Neural progenitor cell (in vitro differentiated cells): ENCODE data around the gene MEP1B. TPM values are rescaled to one million over a fixed set of nuclear protein-coding genes. Genes with fewer than 3 reads are reported as not detected.

Experiments
- DNase-seq: peaks from one replicate; pipeline ENCODE4 v3.0.0-alpha.2; 2016; ENCODE audit warnings: low spot score
- H2AFZ ChIP-seq: fragments of 200-600 bp; sonication (generic); replicated peaks from 2 replicates; pipeline ENCODE4 v1.6.1; 2016; ENCODE audit warnings: antibody characterized with exemption
- H3F3A ChIP-seq: fragments of 200-600 bp; sonication (generic); 2 replicates; pipeline ENCODE4 v1.6.1; 2016; ENCODE audit warnings: antibody characterized with exemption, low read depth
- H3K27ac ChIP-seq: fragments of 200-600 bp; sonication (generic); 2 replicates; pipeline ENCODE4 v1.5.1; 2016; ENCODE audit warnings: mild to moderate bottlenecking
- H3K27me3 ChIP-seq: fragments of 200-600 bp; sonication (generic); 2 replicates; pipeline ENCODE4 v1.6.1; 2016; ENCODE audit warnings: mild to moderate bottlenecking, moderate library complexity
- H3K36me3 ChIP-seq: fragments of 200-600 bp; sonication (generic); 2 replicates; pipeline ENCODE4 v1.5.1; 2016
- H3K4me1 ChIP-seq: fragments of 200-600 bp; sonication (generic); 2 replicates; pipeline ENCODE4 v1.6.1; 2016; ENCODE audit warnings: mixed run types
- H3K4me2 ChIP-seq: fragments of 200-600 bp; sonication (generic); 2 replicates; pipeline ENCODE4 v1.6.1; 2016
- H3K4me3 ChIP-seq: fragments of 200-600 bp; sonication (generic); 2 replicates; pipeline ENCODE4 v1.5.1; 2016
- H3K79me2 ChIP-seq: fragments of 200-600 bp; sonication (generic); 2 replicates; pipeline ENCODE4 v1.6.1; 2016; ENCODE audit warnings: low read depth
- H3K9ac ChIP-seq: fragments of 200-600 bp; sonication (generic); 2 replicates; pipeline ENCODE4 v1.6.1; 2016
- H3K9me3 ChIP-seq: fragments of 200-600 bp; sonication (generic); 2 replicates; pipeline ENCODE4 v1.5.1; 2016; ENCODE audit warnings: low read depth
- H4K20me1 ChIP-seq: fragments of 200-600 bp; sonication (generic); 2 replicates; pipeline ENCODE4 v1.6.1; 2016; ENCODE audit warnings: low read depth
- H3K27ac Mint-ChIP-seq: 3 replicates; pipeline ENCODE4 v1.8.0; 2021; ENCODE audit warnings: mixed read lengths
- H3K27me3 Mint-ChIP-seq: 2 replicates; pipeline ENCODE4 v1.8.0; 2022; ENCODE audit warnings: low read depth, mild to moderate bottlenecking, inconsistent platforms, moderate library complexity, mixed read lengths; ENCODE audit not compliant: insufficient read depth
- H3K36me3 Mint-ChIP-seq: 3 replicates; pipeline ENCODE4 v1.8.0; 2021; ENCODE audit warnings: mixed read lengths
- H3K4me1 Mint-ChIP-seq: 3 replicates; pipeline ENCODE4 v1.8.0; 2021; ENCODE audit warnings: mixed read lengths
- H3K4me3 Mint-ChIP-seq: 3 replicates; pipeline ENCODE4 v1.8.0; 2021; ENCODE audit warnings: mild to moderate bottlenecking, moderate library complexity, mixed read lengths
- H3K9me3 Mint-ChIP-seq: 3 replicates; pipeline ENCODE4 v1.8.0; 2020; ENCODE audit warnings: mixed read lengths
- CTCF ChIP-seq: fragments of 200-600 bp; sonication (generic); IDR thresholded peaks from 2 replicates; pipeline ENCODE4 v1.5.1; 2017; ENCODE audit warnings: antibody characterized with exemption, mild to moderate bottlenecking
- EZH2 ChIP-seq: fragments of 200-600 bp; sonication (generic); IDR thresholded peaks from 2 replicates; pipeline ENCODE4 v1.6.1; 2017; ENCODE audit warnings: antibody characterized with exemption, mild to moderate bottlenecking, moderate library complexity
- EZH2phosphoT487 ChIP-seq: fragments of 200-600 bp; sonication (generic); IDR thresholded peaks from 2 replicates; pipeline ENCODE4 v1.6.1; 2017; ENCODE audit warnings: antibody characterized with exemption
- total RNA-seq: library from RNA; depleted of rRNA; stranded (reverse); fragments of >200 nt; gene quantifications from 2 replicates; pipeline ENCODE4 v1.2.3, GENCODE V29; 2015; ENCODE audit warnings: low replicate concordance

Gene MEP1B
- total RNA-seq, 1 donor from 2014 or later = not detected

GRCh38 chr18:32257084-32257785 is 67.4 kb downstream of the MEP1B start:
- H3K9me3 Mint-ChIP-seq = no peaks in the 10 kb centered on the region
- H2AFZ ChIP-seq = no peak overlapping the region

GRCh38 chr18:32258148-32258547 is 68.3 kb downstream of the MEP1B start:
- no peak overlapping the region for H3K27ac ChIP-seq
- no peak overlapping the region for H3K27ac Mint-ChIP-seq
- no peak for TF ChIP-seq CTCF
- no peak for TF ChIP-seq EZH2
- no peak for TF ChIP-seq EZH2phosphoT487
- no peaks in the 10 kb centered on the region for H3K9me3 Mint-ChIP-seq
- no peak overlapping the region for H3K4me3 Mint-ChIP-seq
- no peak overlapping the region for H3K9ac ChIP-seq
- H3F3A ChIP-seq = no peaks in the 10 kb centered on the region
- H3K4me1 ChIP-seq = peaks cover 4% of the 10 kb centered on the region
- no peak overlapping the region for H3K4me2 ChIP-seq
- H3K36me3 Mint-ChIP-seq = no peaks in the 10 kb centered on the region
- H3K4me1 Mint-ChIP-seq = peaks cover 5% of the 10 kb centered on the region
- no peaks in the 10 kb centered on the region for H4K20me1 ChIP-seq
- peaks cover 2% of the 10 kb centered on the region for H3K27me3 Mint-ChIP-seq
- no peaks in the 10 kb centered on the region for H3K27me3 ChIP-seq
- H3K36me3 ChIP-seq = no peaks in the 10 kb centered on the region
- no peak overlapping the region for H3K4me3 ChIP-seq
- no peaks in the 10 kb centered on the region for H3K79me2 ChIP-seq
- no peak for DNase-seq
- no peak overlapping the region for H2AFZ ChIP-seq
- H3K9me3 ChIP-seq = no peaks in the 10 kb centered on the region

More at GRCh38 chr18:32257084-32257785, 67.4 kb downstream of the MEP1B start:
- no peak for DNase-seq
- Histone ChIP-seq H3K27me3 (no peaks in the 10 kb centered on the region), H3K4me3 (no peak overlapping the region), H3K36me3 (no peaks in the 10 kb centered on the region), H3K79me2 (no peaks in the 10 kb centered on the region), H3F3A (no peaks in the 10 kb centered on the region), H3K9ac (no peak overlapping the region), H3K4me1 (peaks cover 4% of the 10 kb centered on the region), H3K9me3 (no peaks in the 10 kb centered on the region), H4K20me1 (no peaks in the 10 kb centered on the region), H3K27ac (no peak overlapping the region), H3K4me2 (no peak overlapping the region)
- Mint-ChIP-seq H3K4me3 (no peak overlapping the region), H3K27me3 (peaks cover 2% of the 10 kb centered on the region), H3K27ac (no peak overlapping the region), H3K36me3 (no peaks in the 10 kb centered on the region), H3K4me1 (peaks cover 5% of the 10 kb centered on the region)
- no peak for TF ChIP-seq CTCF
- TF ChIP-seq EZH2phosphoT487 = no peak
- TF ChIP-seq EZH2 = no peak

- H3K4me2 ChIP-seq = no peak overlapping the region
- no peak for TF ChIP-seq CTCF
- no peak for TF ChIP-seq EZH2phosphoT487
- no peak for TF ChIP-seq EZH2
- Mint-ChIP-seq H3K36me3 (no peaks in the 10 kb centered on the region), H3K27ac (no peak overlapping the region), H3K27me3 (peaks cover 2% of the 10 kb centered on the region), H3K4me1 (peaks cover 5% of the 10 kb centered on the region), H3K4me3 (no peak overlapping the region), H3K9me3 (no peaks in the 10 kb centered on the region)
- H3K4me1 ChIP-seq = peaks cover 4% of the 10 kb centered on the region
- no peaks in the 10 kb centered on the region for H3K9me3 ChIP-seq
- H3K4me3 ChIP-seq = no peak overlapping the region
- H3K79me2 ChIP-seq = no peaks in the 10 kb centered on the region
- no peaks in the 10 kb centered on the region for H3K36me3 ChIP-seq
- H4K20me1 ChIP-seq = no peaks in the 10 kb centered on the region
- H2AFZ ChIP-seq = no peak overlapping the region
- DNase-seq = no peak
- H3K27ac ChIP-seq = no peak overlapping the region
- no peaks in the 10 kb centered on the region for H3K27me3 ChIP-seq
- no peaks in the 10 kb centered on the region for H3F3A ChIP-seq
- no peak overlapping the region for H3K9ac ChIP-seq
These were observed 68.8 kb downstream of the MEP1B start for GRCh38 chr18:32258558-32259204.
